ENCODE results near the gene RRAGB.
"Not testable (repeated sequence)": the region's sequence is repeated elsewhere in the genome, so short reads cannot be mapped to it uniquely, and the experiment has no call there.

RRAGB gene, protein sequence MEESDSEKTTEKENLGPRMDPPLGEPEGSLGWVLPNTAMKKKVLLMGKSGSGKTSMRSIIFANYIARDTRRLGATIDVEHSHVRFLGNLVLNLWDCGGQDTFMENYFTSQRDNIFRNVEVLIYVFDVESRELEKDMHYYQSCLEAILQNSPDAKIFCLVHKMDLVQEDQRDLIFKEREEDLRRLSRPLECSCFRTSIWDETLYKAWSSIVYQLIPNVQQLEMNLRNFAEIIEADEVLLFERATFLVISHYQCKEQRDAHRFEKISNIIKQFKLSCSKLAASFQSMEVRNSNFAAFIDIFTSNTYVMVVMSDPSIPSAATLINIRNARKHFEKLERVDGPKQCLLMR

DNA sequence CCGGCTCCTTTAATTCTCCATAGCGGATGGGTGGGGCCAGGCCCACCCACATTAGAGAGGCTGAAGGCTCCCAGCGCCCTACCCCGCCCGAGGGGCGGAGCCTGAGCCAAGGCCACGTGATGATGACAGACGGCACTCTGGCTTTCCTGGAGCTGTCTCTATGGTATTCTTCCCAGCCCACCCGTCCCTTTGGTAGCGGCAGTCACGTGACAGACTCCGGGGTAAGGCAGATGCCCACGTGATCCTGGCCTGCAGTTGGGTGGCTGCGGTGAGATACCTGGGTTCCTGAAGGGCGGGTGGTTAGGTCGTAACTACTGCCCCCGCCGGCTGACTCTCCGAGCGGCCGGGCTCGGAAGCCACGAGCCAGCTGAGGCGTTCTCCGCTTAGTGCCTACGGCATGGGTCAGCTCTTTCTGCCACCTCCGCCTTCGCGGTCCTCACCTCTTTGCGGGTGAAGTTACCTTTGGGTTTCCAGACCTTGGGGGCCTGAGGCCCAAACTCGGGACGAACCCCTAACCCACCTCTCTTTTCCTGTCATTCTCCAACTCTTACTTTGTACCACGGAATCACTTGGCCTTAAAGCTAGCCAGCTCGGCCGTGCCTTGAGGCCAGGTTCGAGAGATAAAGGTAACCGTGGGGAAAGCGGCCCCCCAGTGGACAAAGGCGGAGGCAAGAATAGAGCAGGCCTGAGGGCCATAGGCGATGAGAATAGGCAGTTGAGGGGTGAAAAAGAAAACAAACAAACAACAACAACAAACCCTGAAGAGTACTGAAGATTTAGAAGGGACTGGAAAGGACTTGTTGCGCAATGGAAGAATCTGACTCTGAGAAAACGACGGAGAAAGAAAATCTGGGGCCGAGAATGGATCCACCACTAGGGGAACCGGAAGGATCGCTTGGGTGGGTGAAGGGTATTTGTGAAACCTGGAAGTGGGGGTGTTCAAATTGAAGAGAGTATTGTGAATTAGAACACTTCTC is at the start of gene RRAGB:
Gene RRAGB, plus strand, starts transcription at position 229 of the 977 bp plus-strand sequence. Its CDS starts 579 bp downstream, at position 808.
- DNase-seq (ENCODE audit: extremely low spot score): peak; percentile 93
- CTCF ChIA-PET: interaction anchor here (1.0 kb wide), 1 partner anchor 531 kb away, joined by 4 read pairs; no protein-coding TSS in a partner anchor
- POLR2A ChIA-PET: interaction anchor here (0.8 kb wide), 1 partner anchor 27 kb away, joined by 3 read pairs; no protein-coding TSS in a partner anchor
- TF ChIP-seq L3MBTL2 (conservative IDR thresholded peaks at IDR 0.05): peak; percentile 68
- TF ChIP-seq, protein P1, sequence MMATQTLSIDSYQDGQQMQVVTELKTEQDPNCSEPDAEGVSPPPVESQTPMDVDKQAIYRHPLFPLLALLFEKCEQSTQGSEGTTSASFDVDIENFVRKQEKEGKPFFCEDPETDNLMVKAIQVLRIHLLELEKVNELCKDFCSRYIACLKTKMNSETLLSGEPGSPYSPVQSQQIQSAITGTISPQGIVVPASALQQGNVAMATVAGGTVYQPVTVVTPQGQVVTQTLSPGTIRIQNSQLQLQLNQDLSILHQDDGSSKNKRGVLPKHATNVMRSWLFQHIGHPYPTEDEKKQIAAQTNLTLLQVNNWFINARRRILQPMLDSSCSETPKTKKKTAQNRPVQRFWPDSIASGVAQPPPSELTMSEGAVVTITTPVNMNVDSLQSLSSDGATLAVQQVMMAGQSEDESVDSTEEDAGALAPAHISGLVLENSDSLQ (IDR thresholded peaks at IDR 0.05): peak; percentile 85
- TF ChIP-seq BHLHE40 (IDR thresholded peaks at IDR 0.05; ENCODE audit: borderline replicate concordance): no peak

DNA sequence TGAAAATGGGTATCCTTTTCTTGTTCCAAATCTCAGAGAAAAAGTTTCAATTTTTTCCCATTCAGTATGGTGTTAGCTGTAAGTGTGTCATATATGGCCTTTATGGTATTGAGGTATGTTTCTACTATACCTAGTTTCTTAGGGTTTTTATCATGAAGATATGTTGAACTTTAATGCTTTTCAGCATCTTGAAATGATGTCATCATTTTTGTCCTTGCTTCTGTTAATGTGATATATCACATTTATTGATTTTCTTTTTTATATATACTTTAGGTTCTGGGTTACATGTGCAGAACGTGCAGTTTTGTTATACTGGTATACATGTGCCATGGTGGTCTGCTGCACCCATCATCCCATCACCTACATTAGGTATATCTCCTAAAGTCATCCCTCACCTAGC is 49.5 kb upstream of the RRAGB start:
- TF ChIP-seq SP1 (IDR thresholded peaks at IDR 0.05): no peak
- TF ChIP-seq LEF1 (IDR thresholded peaks at IDR 0.05; ENCODE audit: borderline replicate concordance): no peak
- no peak for TF ChIP-seq BHLHE40 (IDR thresholded peaks at IDR 0.05; ENCODE audit: borderline replicate concordance)
- no peak for TF ChIP-seq HDGF (IDR thresholded peaks at IDR 0.05; ENCODE audit: borderline replicate concordance)
- no peak for TF ChIP-seq CTBP1 (IDR thresholded peaks at IDR 0.05; ENCODE audit: borderline replicate concordance)
- no peak for TF ChIP-seq TARDBP (IDR thresholded peaks at IDR 0.05)
- TF ChIP-seq L3MBTL2 (conservative IDR thresholded peaks at IDR 0.05): no peak
- TF ChIP-seq SUZ12 (IDR thresholded peaks at IDR 0.05): no peak
- no peak for TF ChIP-seq ARNT (IDR thresholded peaks at IDR 0.05)
- TF ChIP-seq ELF4 (IDR thresholded peaks at IDR 0.05): no peak
- no peak for TF ChIP-seq FOXM1 (IDR thresholded peaks at IDR 0.05; ENCODE audit: borderline replicate concordance)
- TF ChIP-seq FOXA1 (IDR thresholded peaks at IDR 0.05): no peak
- TF ChIP-seq, protein P1 (IDR thresholded peaks at IDR 0.05): no peak
- TF ChIP-seq FOXK2 (IDR thresholded peaks at IDR 0.05): no peak
- TF ChIP-seq ZNF384 (IDR thresholded peaks at IDR 0.05): no peak
- CTCF ChIA-PET: no interaction called here
- no peak for DNase-seq (ENCODE audit: extremely low spot score)
- POLR2A ChIA-PET: no interaction called here

DNA sequence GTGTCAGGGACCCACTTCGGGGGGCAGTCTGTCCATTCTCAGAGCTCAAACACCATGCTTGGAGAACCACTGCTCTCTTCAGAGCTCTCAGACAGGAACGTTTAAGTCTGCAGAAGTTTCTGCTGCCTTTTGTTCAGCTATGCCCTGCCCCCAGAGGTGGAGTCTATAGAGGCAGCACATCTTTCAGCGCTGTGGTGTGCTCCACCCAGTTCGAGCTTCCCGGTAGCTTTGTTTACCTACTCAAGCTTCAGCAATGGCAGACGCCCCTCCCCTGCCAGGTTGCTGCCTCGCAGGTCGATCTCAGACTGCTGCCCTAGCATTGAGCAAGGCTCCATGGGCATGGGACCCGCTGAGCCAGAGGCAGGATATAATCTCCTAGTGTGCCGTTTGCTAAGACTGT is 29.0 kb upstream of the RRAGB start:
- CTCF ChIA-PET; POLR2A ChIA-PET; DNase-seq (ENCODE audit: extremely low spot score): not testable (repeated sequence)

GRCh38 chrX:55695227-55696018 is 22.1 kb upstream of the RRAGB start:
- TF ChIP-seq TARDBP (IDR thresholded peaks at IDR 0.05): no peak
- TF ChIP-seq FOXK2 (IDR thresholded peaks at IDR 0.05): no peak
- no peak for TF ChIP-seq ARNT (IDR thresholded peaks at IDR 0.05)
- no peak for TF ChIP-seq NFRKB (IDR thresholded peaks at IDR 0.05)
- TF ChIP-seq FOXA1 (IDR thresholded peaks at IDR 0.05): no peak
- TF ChIP-seq SUZ12 (IDR thresholded peaks at IDR 0.05): no peak
- TF ChIP-seq SP1 (IDR thresholded peaks at IDR 0.05): no peak
- TF ChIP-seq ELF4 (IDR thresholded peaks at IDR 0.05): no peak
- TF ChIP-seq LEF1 (IDR thresholded peaks at IDR 0.05; ENCODE audit: borderline replicate concordance): no peak
- no peak for TF ChIP-seq HDGF (IDR thresholded peaks at IDR 0.05; ENCODE audit: borderline replicate concordance)
- TF ChIP-seq BHLHE40 (IDR thresholded peaks at IDR 0.05; ENCODE audit: borderline replicate concordance): no peak
- TF ChIP-seq CTBP1 (IDR thresholded peaks at IDR 0.05; ENCODE audit: borderline replicate concordance): no peak
- TF ChIP-seq L3MBTL2 (conservative IDR thresholded peaks at IDR 0.05): no peak
- TF ChIP-seq, protein P1 (IDR thresholded peaks at IDR 0.05): no peak
- TF ChIP-seq FOXM1 (IDR thresholded peaks at IDR 0.05; ENCODE audit: borderline replicate concordance): no peak
- no peak for TF ChIP-seq ZNF384 (IDR thresholded peaks at IDR 0.05)
- ChIA-PET POLR2A (no interaction called here), CTCF (no interaction called here)
- DNase-seq (ENCODE audit: extremely low spot score): no peak

GRCh38 chrX:55697381-55697780 is 20.2 kb upstream of the RRAGB start:
- ChIA-PET CTCF (no interaction called here), POLR2A (no interaction called here)
- no peak for DNase-seq (ENCODE audit: extremely low spot score)
- TF ChIP-seq FOXM1 (IDR thresholded peaks at IDR 0.05; ENCODE audit: borderline replicate concordance) (no peak), FOXA1 (IDR thresholded peaks at IDR 0.05) (no peak)

- DNase-seq (ENCODE audit: extremely low spot score): no peak
- TF ChIP-seq FOXM1 (IDR thresholded peaks at IDR 0.05; ENCODE audit: borderline replicate concordance) (no peak), SP1 (IDR thresholded peaks at IDR 0.05) (no peak), CTBP1 (IDR thresholded peaks at IDR 0.05; ENCODE audit: borderline replicate concordance) (no peak), TARDBP (IDR thresholded peaks at IDR 0.05) (no peak), FOXK2 (IDR thresholded peaks at IDR 0.05) (no peak), ZNF384 (IDR thresholded peaks at IDR 0.05) (no peak), FOXA1 (IDR thresholded peaks at IDR 0.05) (no peak), LEF1 (IDR thresholded peaks at IDR 0.05; ENCODE audit: borderline replicate concordance) (no peak), L3MBTL2 (conservative IDR thresholded peaks at IDR 0.05) (no peak), ARNT (IDR thresholded peaks at IDR 0.05) (no peak), ELF4 (IDR thresholded peaks at IDR 0.05) (no peak), BHLHE40 (IDR thresholded peaks at IDR 0.05; ENCODE audit: borderline replicate concordance) (no peak), SUZ12 (IDR thresholded peaks at IDR 0.05) (no peak), HDGF (IDR thresholded peaks at IDR 0.05; ENCODE audit: borderline replicate concordance) (no peak), NFRKB (IDR thresholded peaks at IDR 0.05) (no peak)
- TF ChIP-seq, protein P1 (IDR thresholded peaks at IDR 0.05): no peak
- CTCF ChIA-PET: no interaction called here
- POLR2A ChIA-PET: no interaction called here
These were observed 14.9 kb upstream of the RRAGB start for GRCh38 chrX:55702671-55703070.

GRCh38 chrX:55703436-55703835 is 14.1 kb upstream of the RRAGB start:
- POLR2A ChIA-PET; DNase-seq (ENCODE audit: extremely low spot score); CTCF ChIA-PET: not testable (repeated sequence)

GRCh38 chrX:55705066-55705465 is 12.5 kb upstream of the RRAGB start:
- DNase-seq (ENCODE audit: extremely low spot score); POLR2A ChIA-PET; CTCF ChIA-PET: not testable (repeated sequence)

Data from HEK293T (cell line).